ENCODE data around the gene RPP14. TPM values are rescaled to one million over a fixed set of nuclear protein-coding genes. Genes with fewer than 3 reads are reported as not detected.
"Not testable (repeated sequence)": the region's sequence is repeated elsewhere in the genome, so short reads cannot be mapped to it uniquely, and the experiment has no call there.

Gene RPP14
- total and polyA plus RNA-seq, 2 donors (not counting 3 experiments of a cell fraction or from before 2014, with no cell fraction given): 11.9 to 18.1 TPM

DNA sequence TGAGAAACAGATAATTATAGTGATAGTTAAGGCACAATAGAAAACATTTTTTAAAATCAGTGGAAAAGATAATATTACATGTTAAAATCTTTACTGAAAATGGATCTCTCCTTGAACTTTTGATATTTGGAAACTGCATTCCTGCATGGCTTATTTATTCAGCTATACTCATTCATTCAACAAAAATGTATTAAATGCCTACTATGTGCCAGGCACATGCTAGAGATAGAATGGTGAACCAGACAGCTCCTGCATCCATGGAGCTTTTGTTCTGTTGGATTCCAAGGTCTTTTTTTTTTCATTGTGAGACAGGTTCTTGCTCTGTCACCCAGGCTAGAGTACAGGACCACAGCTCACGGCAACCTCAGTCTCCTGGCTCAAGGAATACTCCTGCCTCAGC is 31.1 kb downstream of the RPP14 start:
- no peak overlapping the region for H3K9ac ChIP-seq (replicated peaks; ENCODE audit: extremely low read depth, insufficient read depth, low read length)
- no peak overlapping the region for H3K4me2 ChIP-seq (ENCODE audit: insufficient read depth, low read length)
- H3K4me1 ChIP-seq (ENCODE audit: control insufficient read depth, extremely low read depth, insufficient read depth, low read length): peaks cover 10% of the 10 kb centered on the region
- no peaks in the 10 kb centered on the region for H3K9me3 ChIP-seq (replicated peaks; ENCODE audit: control insufficient read depth, insufficient read depth, low read length)
- H3K27me3 ChIP-seq (ENCODE audit: control insufficient read depth in 2 of 2, insufficient read depth in 2 of 2, low read length in 2 of 2): no peaks in the 10 kb centered on the region
- POLR2A ChIA-PET: no interaction called here
- CTCF ChIA-PET: interaction anchor here (0.8 to 1.3 kb wide), 7 partner anchors 13 to 123 kb away, joined by 3 to 5 read pairs (median 3); partner anchors contain the start of genes HTD2 and RPP14
- no peak overlapping the region for H3K27ac ChIP-seq (ENCODE audit: insufficient read depth, low read depth, low read length)
- DNase-seq (ENCODE audit: low read depth, low spot score): no peak
- BruUV-seq (replicated peaks): no TSS peak
- FAIRE-seq: no peak
- dilution Hi-C loops (cut with MboI; ENCODE audit: extremely low pct_ligation_motif_present, low sequenced_read_pairs): no loop called here
- H3K79me2 ChIP-seq (ENCODE audit: control insufficient read depth, insufficient read depth, low read length): peaks cover 3% of the 10 kb centered on the region
- no peak overlapping the region for H3K4me3 ChIP-seq (replicated peaks in 1 of 3; ENCODE audit: insufficient read depth in 1 of 3, low read depth in 1 of 3, low read length in 3 of 3)
- TF ChIP-seq POLR2AphosphoS5 (IDR thresholded peaks at IDR 0.05; ENCODE audit: insufficient read depth, low read depth, low read length) (no peak), POLR2A (IDR thresholded peaks at IDR 0.05; ENCODE audit: low read depth, low read length) (no peak), FOS (IDR thresholded peaks at IDR 0.05; ENCODE audit: borderline replicate concordance, insufficient read depth, low read length) (no peak), EZH2 (IDR thresholded peaks at IDR 0.05; ENCODE audit: borderline replicate concordance, low read depth, low read length, severe bottlenecking) (no peak), CTCF (IDR thresholded peaks at IDR 0.05; ENCODE audit: extremely low read depth in 1 of 2, insufficient read depth in 1 of 2, low read depth in 1 of 2, low read length in 2 of 2) (no peak), GATA2 (IDR thresholded peaks at IDR 0.05; ENCODE audit: insufficient read depth, insufficient read length, low read depth, low read length) (no peak), JUN (IDR thresholded peaks at IDR 0.05; ENCODE audit: borderline replicate concordance, insufficient read depth, insufficient read length, low read depth) (no peak), MYC (IDR thresholded peaks at IDR 0.05; ENCODE audit: low read depth, low read length) (no peak)
- TF ChIP-seq, protein P1, sequence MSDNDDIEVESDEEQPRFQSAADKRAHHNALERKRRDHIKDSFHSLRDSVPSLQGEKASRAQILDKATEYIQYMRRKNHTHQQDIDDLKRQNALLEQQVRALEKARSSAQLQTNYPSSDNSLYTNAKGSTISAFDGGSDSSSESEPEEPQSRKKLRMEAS (IDR thresholded peaks at IDR 0.05; ENCODE audit: insufficient read depth, insufficient read length): no peak
- H3K9me1 ChIP-seq (replicated peaks; ENCODE audit: control insufficient read depth, extremely low read depth, insufficient read depth, low read length): no peaks in the 10 kb centered on the region
- no peaks in the 10 kb centered on the region for H4K20me1 ChIP-seq (replicated peaks; ENCODE audit: control insufficient read depth, extremely low read depth, insufficient read depth, low read length)
- intact Hi-C loops (cut with micrococcal nuclease): loop anchor here (10.0 kb wide), 1 partner anchor 1572 kb away; no protein-coding TSS in a partner anchor
- H2AFZ ChIP-seq (ENCODE audit: low read depth, low read length): no peak overlapping the region
- no peaks in the 10 kb centered on the region for H3K36me3 ChIP-seq (ENCODE audit: control insufficient read depth in 2 of 2, extremely low read depth in 1 of 2, insufficient read depth in 2 of 2, low read length in 2 of 2)

GRCh38 chr3:58339146-58339545 is 33.1 kb downstream of the RPP14 start:
- H2AFZ ChIP-seq (ENCODE audit: low read depth, low read length); H3K79me2 ChIP-seq (ENCODE audit: control insufficient read depth, insufficient read depth, low read length); POLR2A ChIA-PET; H3K27me3 ChIP-seq (ENCODE audit: control insufficient read depth in 2 of 2, insufficient read depth in 2 of 2, low read length in 2 of 2); H3K4me1 ChIP-seq (ENCODE audit: control insufficient read depth, extremely low read depth, insufficient read depth, low read length); H4K20me1 ChIP-seq (replicated peaks; ENCODE audit: control insufficient read depth, extremely low read depth, insufficient read depth, low read length); H3K27ac ChIP-seq (ENCODE audit: insufficient read depth, low read depth, low read length); DNase-seq (ENCODE audit: low read depth, low spot score); H3K9me3 ChIP-seq (replicated peaks; ENCODE audit: control insufficient read depth, insufficient read depth, low read length); H3K9me1 ChIP-seq (replicated peaks; ENCODE audit: control insufficient read depth, extremely low read depth, insufficient read depth, low read length); H3K4me2 ChIP-seq (ENCODE audit: insufficient read depth, low read length); FAIRE-seq; BruUV-seq (replicated peaks); dilution Hi-C loops (cut with MboI; ENCODE audit: extremely low pct_ligation_motif_present, low sequenced_read_pairs); H3K36me3 ChIP-seq (ENCODE audit: control insufficient read depth in 2 of 2, extremely low read depth in 1 of 2, insufficient read depth in 2 of 2, low read length in 2 of 2); H3K9ac ChIP-seq (replicated peaks; ENCODE audit: extremely low read depth, insufficient read depth, low read length); H3K4me3 ChIP-seq (replicated peaks in 1 of 3; ENCODE audit: insufficient read depth in 1 of 3, low read depth in 1 of 3, low read length in 3 of 3): not testable (repeated sequence)
- CTCF ChIA-PET: interaction anchor here (2.0 kb wide), 1 partner anchor 11 kb away, joined by 8 read pairs; no protein-coding TSS in a partner anchor
- intact Hi-C loops (cut with micrococcal nuclease): loop anchor here (10.0 kb wide), 1 partner anchor 1574 kb away; no protein-coding TSS in a partner anchor

Data from endothelial cell of umbilical vein (primary cell).